HCT116 (cell line): ENCODE measurements around the gene CIITA. TPM values are rescaled to one million over a fixed set of nuclear protein-coding genes. Genes with fewer than 3 reads are reported as not detected.

Experiments used
- ATAC-seq: fragments of 200-7000 bp; cut with Tn5 transposase; 2 replicates; pipeline ENCODE4 v1.9.1; 2020; ENCODE audit warnings: mild to moderate bottlenecking, moderate library complexity
- BruUV-seq: library from RNA; stranded (reverse); fragments of 400-500 nt; replicated peaks from 2 replicates; lab custom pipeline; 2021; lab: Mats Ljungman, UMichigan
- CTCF ChIA-PET: fragments of 300-600 bp; sonication (Branson Sonifier 250); formaldehyde crosslinking; loops from one replicate; lab custom pipeline; 2021; ENCODE audit warnings: antibody characterized with exemption; lab: Charles Lee
- POLR2A ChIA-PET: fragments of 300-600, 350-600 bp; sonication (Branson Sonifier 250); formaldehyde crosslinking; loops from one replicate; lab custom pipeline; 2021; ENCODE audit warnings: antibody characterized with exemption; lab: Charles Lee
- RAD21 ChIA-PET, 2 experiments: fragments of 300-600 bp; sonication (Branson Sonifier 250); formaldehyde crosslinking; loops; one replicate each; lab custom pipeline; 2023; ENCODE audit warnings: low total read pairs in 2 of 2; ENCODE audit not compliant: uncharacterized antibody in 2 of 2, unreplicated experiment in 2 of 2, low non-redundant PET in 1 of 2; lab: Charles Lee
- DNase-seq: peaks from one replicate; pipeline ENCODE4 v3.0.0-alpha.2; 2010; ENCODE audit warnings: low read depth, low spot score
- H2AFZ ChIP-seq: fragments of 200-600 bp; shearing (Covaris generic), sonication (generic); 2 replicates; pipeline ENCODE4 v1.6.1; 2017; ENCODE audit warnings: low read depth, mixed run types, mixed read lengths, antibody characterized with exemption, low read length; ENCODE audit not compliant: poor library complexity, severe bottlenecking
- H3K27ac ChIP-seq: 2 replicates; pipeline ENCODE4 v1.5.1; 2012; ENCODE audit warnings: low read depth, low read length
- H3K27me3 ChIP-seq: fragments of 200-600 bp; sonication (generic); 2 replicates; pipeline ENCODE4 v1.6.1; 2016; ENCODE audit warnings: mixed run types, low read length, mixed read lengths; ENCODE audit not compliant: insufficient read depth
- H3K36me3 ChIP-seq, 2 experiments: fragments of 200-500 bp in 1 of 2; fragments of 200-600 bp in 1 of 2; sonication (Bioruptor generic) in 1 of 2; sonication (generic) in 1 of 2; 2 replicates each; pipeline versions ENCODE4 v1.5.1 to v1.6.1; 2014 to 2016; ENCODE audit warnings: low read length in 2 of 2, inconsistent platforms in 1 of 2, mixed read lengths in 1 of 2, mixed run types in 1 of 2; ENCODE audit not compliant: insufficient read depth in 2 of 2, control insufficient read depth in 1 of 2
- H3K4me1 ChIP-seq, 2 experiments: fragments of 200-600 bp in 1 of 2; sonication (generic) in 1 of 2; 2 replicates each; pipeline versions ENCODE4 v1.5.1 to v1.6.1; 2012 to 2017; ENCODE audit warnings: low read length in 2 of 2, inconsistent platforms in 1 of 2, mild to moderate bottlenecking in 1 of 2, mixed read lengths in 1 of 2, mixed run types in 1 of 2, moderate library complexity in 1 of 2; ENCODE audit not compliant: insufficient read depth in 2 of 2, control insufficient read depth in 1 of 2
- H3K4me2 ChIP-seq: fragments of 200-600 bp; sonication (generic); 2 replicates; pipeline ENCODE4 v1.6.1; 2017; ENCODE audit warnings: mixed run types, low read length, mixed read lengths
- H3K4me3 ChIP-seq, 2 experiments: fragments of 200-600 bp in 1 of 2; sonication (generic) in 1 of 2; replicated peaks in 1 of 2; 2 replicates each; pipeline ENCODE4 v1.5.1; 2011 to 2016; ENCODE audit warnings: low read length in 2 of 2, control low read depth in 1 of 2, low read depth in 1 of 2, mild to moderate bottlenecking in 1 of 2, mixed read lengths in 1 of 2, mixed run types in 1 of 2
- H3K79me2 ChIP-seq: fragments of 200-600 bp; sonication (generic); 2 replicates; pipeline ENCODE4 v1.6.1; 2017; ENCODE audit warnings: mild to moderate bottlenecking, mixed run types, low read length, moderate library complexity, mixed read lengths; ENCODE audit not compliant: insufficient read depth
- H3K9ac ChIP-seq: fragments of 200-600 bp; sonication (generic); 2 replicates; pipeline ENCODE4 v1.6.1; 2016; ENCODE audit warnings: low read length, mixed read lengths
- H3K9me2 ChIP-seq: fragments of 200-600 bp; sonication (generic), shearing (Covaris generic); 2 replicates; pipeline ENCODE4 v1.6.1; 2017; ENCODE audit warnings: mixed run types, mild to moderate bottlenecking, moderate library complexity; ENCODE audit not compliant: insufficient read depth
- H3K9me3 ChIP-seq, 2 experiments: fragments of 200-500 bp in 1 of 2; fragments of 200-600 bp in 1 of 2; sonication (Bioruptor generic) in 1 of 2; sonication (generic) in 1 of 2; 2 replicates each; pipeline ENCODE4 v1.6.1; 2014 to 2017; ENCODE audit warnings: low read length in 2 of 2, mixed read lengths in 2 of 2, inconsistent platforms in 1 of 2, low read depth in 1 of 2, mild to moderate bottlenecking in 1 of 2, mixed run types in 1 of 2, moderate library complexity in 1 of 2; ENCODE audit not compliant: control insufficient read depth in 1 of 2, insufficient read depth in 1 of 2
- H4K20me1 ChIP-seq: fragments of 200-600 bp; sonication (generic), shearing (Covaris generic); 2 replicates; pipeline ENCODE4 v1.6.1; 2017; ENCODE audit warnings: mixed run types, mild to moderate bottlenecking, moderate library complexity; ENCODE audit not compliant: insufficient read depth
- CBX3 ChIP-seq: IDR thresholded peaks from 2 replicates; pipeline ENCODE4 v1.6.1; 2012; ENCODE audit warnings: low read depth
- CTCF ChIP-seq, 3 experiments: fragments of 200-600 bp in 1 of 3; sonication (generic) in 1 of 3; IDR thresholded peaks in 2 of 3; conservative IDR thresholded peaks in 1 of 3; 2 replicates each; pipeline ENCODE4 v1.5.1; 2012 to 2017; ENCODE audit warnings: low read depth in 2 of 3, low read length in 2 of 3, antibody characterized with exemption in 1 of 3, borderline replicate concordance in 1 of 3, control low read depth in 1 of 3, mild to moderate bottlenecking in 1 of 3, mixed read lengths in 1 of 3, mixed run types in 1 of 3, moderate library complexity in 1 of 3; ENCODE audit not compliant: insufficient read depth in 1 of 3
- EGR1 ChIP-seq: IDR thresholded peaks from 2 replicates; pipeline ENCODE4 v1.6.1; 2012; ENCODE audit warnings: low read depth
- ELF1 ChIP-seq: IDR thresholded peaks from 2 replicates; pipeline ENCODE4 v1.6.1; 2012; ENCODE audit warnings: low read depth, borderline replicate concordance
- EZH2 ChIP-seq: fragments of 200-600 bp; sonication (generic); IDR thresholded peaks from 2 replicates; pipeline ENCODE4 v1.6.1; 2017; ENCODE audit warnings: antibody characterized with exemption, mixed run types
- FOSL1 ChIP-seq: IDR thresholded peaks from 2 replicates; pipeline ENCODE4 v1.6.1; 2012; ENCODE audit warnings: low read depth
- JUND ChIP-seq: IDR thresholded peaks from 2 replicates; pipeline ENCODE4 v1.6.1; 2012
- MAX ChIP-seq: IDR thresholded peaks from 2 replicates; pipeline ENCODE4 v1.6.1; 2012
- POLR2A ChIP-seq: IDR thresholded peaks from 2 replicates; pipeline ENCODE4 v1.7.0; 2011; ENCODE audit warnings: borderline replicate concordance; ENCODE audit not compliant: insufficient read depth, insufficient read length; ENCODE audit errors: extremely low read depth
- SIN3A ChIP-seq: IDR thresholded peaks from 2 replicates; pipeline ENCODE4 v1.6.1; 2012; ENCODE audit warnings: low read depth
- SRF ChIP-seq: IDR thresholded peaks from 2 replicates; pipeline ENCODE4 v1.6.1; 2012; ENCODE audit warnings: low read depth
- YY1 ChIP-seq: IDR thresholded peaks from 2 replicates; pipeline ENCODE4 v1.6.1; 2011; ENCODE audit warnings: low read length, low read depth, moderate library complexity, mild to moderate bottlenecking; ENCODE audit not compliant: insufficient replicate concordance; ENCODE audit errors: extremely low read depth
- ZBTB33 ChIP-seq: IDR thresholded peaks from 2 replicates; pipeline ENCODE4 v1.6.1; 2011; ENCODE audit warnings: mild to moderate bottlenecking, low read length, moderate library complexity; ENCODE audit not compliant: insufficient replicate concordance; ENCODE audit errors: extremely low read depth
- ZNF274 ChIP-seq: fragments of 200-500 bp; sonication (Bioruptor generic); IDR thresholded peaks from 2 replicates; pipeline ENCODE4 v1.6.1; 2014; ENCODE audit warnings: mild to moderate bottlenecking, low read depth, low read length, inconsistent platforms
- intact Hi-C: fragments of 100-400 bp; cut with micrococcal nuclease; formaldehyde crosslinking; loops from 2 replicates; pipeline ENCODE4 v1.10.0; 2022
- total RNA-seq: library from RNA; stranded (reverse); gene quantifications from one replicate; pipeline ENCODE4 v1.2.1, GENCODE V29; 2021; ENCODE audit not compliant: unreplicated experiment

The CIITA gene
- total RNA-seq, 1 experiment from 2014 or later, result 0.25 TPM

- RAD21 ChIA-PET, result no interaction called here
- ATAC-seq (no peak), DNase-seq (no peak)
- no TSS peak for BruUV-seq
- H3K4me3 ChIP-seq, result no peak overlapping the region
- peaks cover 0 to 3% of the 10 kb centered on the region in 2 experiments; a peak in 2 of 4 replicates for H3K4me1 ChIP-seq
- no peak overlapping the region for H3K9ac ChIP-seq
- CTCF ChIA-PET, result no interaction called here
- intact Hi-C loops, result no loop called here
- no peaks in the 10 kb centered on the region for H3K9me2 ChIP-seq
- H3K79me2 ChIP-seq, result no peaks in the 10 kb centered on the region
- H3K36me3 ChIP-seq, result no peaks in the 10 kb centered on the region
- no peaks in the 10 kb centered on the region for H4K20me1 ChIP-seq
- no peak overlapping the region for H2AFZ ChIP-seq
- H3K4me2 ChIP-seq, result no peak overlapping the region
- TF ChIP-seq ZBTB33, result no peak
- no peak for TF ChIP-seq JUND
- no peak for TF ChIP-seq YY1
- TF ChIP-seq FOSL1, result no peak
- no peak for TF ChIP-seq CBX3
- TF ChIP-seq SIN3A, result no peak
- TF ChIP-seq MAX, result no peak
- TF ChIP-seq SRF, result no peak
- POLR2A ChIA-PET, result no interaction called here
- peaks cover 4% of the 10 kb centered on the region; the same call in 1 of the 2 replicates for H3K27me3 ChIP-seq
- H3K9me3 ChIP-seq, result no peaks in the 10 kb centered on the region
- H3K27ac ChIP-seq, result no peak overlapping the region
Measured at GRCh38 chr16:10833271-10833670, 43.7 kb upstream of the CIITA start.

GRCh38 chr16:10834130-10834529 lies 42.9 kb upstream of the CIITA start:
- Histone ChIP-seq H3K36me3 (no peaks in the 10 kb centered on the region), H3K9me3 (no peaks in the 10 kb centered on the region), H3K9me2 (no peaks in the 10 kb centered on the region), H3K9ac (no peak overlapping the region), H2AFZ (no peak overlapping the region), H3K27ac (no peak overlapping the region), H4K20me1 (no peaks in the 10 kb centered on the region), H3K79me2 (no peaks in the 10 kb centered on the region), H3K4me2 (no peak overlapping the region), H3K4me3 (no peak overlapping the region), H3K4me1 (no peaks in the 10 kb centered on the region; a peak in 1 of 4 replicates), H3K27me3 (peaks cover 4% of the 10 kb centered on the region; the same call in 1 of the 2 replicates)
- RAD21 ChIA-PET, result no interaction called here
- DNase-seq, result no peak
- no TSS peak for BruUV-seq
- no peak for ATAC-seq
- intact Hi-C loops, result no loop called here
- CTCF ChIA-PET, result no interaction called here
- POLR2A ChIA-PET, result no interaction called here
- TF ChIP-seq ELF1, result no peak
- no peak for TF ChIP-seq CTCF (IDR thresholded peaks at IDR 0.05 in 2 of 3, conservative IDR thresholded peaks at IDR 0.05 in 1 of 3; ENCODE audit: borderline replicate concordance in 1 of 3, insufficient read depth in 1 of 3, low read depth in 2 of 3, low read length in 2 of 3)
- TF ChIP-seq FOSL1, result no peak
- TF ChIP-seq SIN3A, result no peak
- no peak for TF ChIP-seq POLR2A
- TF ChIP-seq EGR1, result no peak
- TF ChIP-seq CBX3, result no peak
- TF ChIP-seq YY1, result no peak
- TF ChIP-seq EZH2, result no peak
- no peak for TF ChIP-seq ZNF274
- TF ChIP-seq ZBTB33, result no peak
- no peak for TF ChIP-seq JUND
